Stimulated activated effector memory CD8-positive, alpha-beta T cell treated with anti-CD3 and anti-CD28 coated beads, Interleukin-12 subunit alpha, Interleukin-12 subunit beta, amount 100 ng/mL, for 72 hours (primary cell): ENCODE measurements around the gene ROR1.

ENCODE experiments used
- ATAC-seq: fragments of 150-1000 bp; cut with Tn5 transposase; 2 replicates; pipeline ENCODE4 v1.10.0; 2021
- DNase-seq, 2 donors: peaks; one replicate each; pipeline ENCODE4 v3.0.0; 2021 to 2022; ENCODE audit warnings: low spot score in 2 of 2
- H3K27ac Mint-ChIP-seq: one replicate; pipeline ENCODE4 v1.8.0; 2022; ENCODE audit warnings: mild to moderate bottlenecking, mixed read lengths
- H3K36me3 Mint-ChIP-seq: one replicate; pipeline ENCODE4 v1.8.0; 2022; ENCODE audit warnings: mild to moderate bottlenecking, mixed read lengths
- H3K4me1 Mint-ChIP-seq: one replicate; pipeline ENCODE4 v1.8.0; 2022; ENCODE audit warnings: mixed read lengths
- H3K4me3 Mint-ChIP-seq: one replicate; pipeline ENCODE4 v1.8.0; 2022; ENCODE audit warnings: mild to moderate bottlenecking, mixed read lengths
- H3K9me3 Mint-ChIP-seq: one replicate; pipeline ENCODE4 v1.8.0; 2022; ENCODE audit warnings: mixed read lengths

Gene ROR1

GRCh38 chr1:64173336-64173940, 399.6 kb downstream of the ROR1 start:
- DNase-seq, result no peak
- Mint-ChIP-seq H3K9me3 (no peaks in the 10 kb centered on the region), H3K4me3 (no peak overlapping the region), H3K27ac (no peak overlapping the region), H3K36me3 (no peaks in the 10 kb centered on the region), H3K4me1 (no peaks in the 10 kb centered on the region)
- no peak for ATAC-seq

- Mint-ChIP-seq H3K4me3 (no peak overlapping the region), H3K9me3 (no peaks in the 10 kb centered on the region), H3K36me3 (no peaks in the 10 kb centered on the region), H3K4me1 (no peaks in the 10 kb centered on the region), H3K27ac (no peak overlapping the region)
- ATAC-seq (no peak), DNase-seq (no peak)
Measured at GRCh38 chr1:64175639-64176038, 401.8 kb downstream of the ROR1 start.

- Mint-ChIP-seq H3K9me3 (no peaks in the 10 kb centered on the region), H3K36me3 (no peaks in the 10 kb centered on the region), H3K4me3 (no peak overlapping the region), H3K4me1 (no peaks in the 10 kb centered on the region), H3K27ac (peak overlapping the region; percentile 15)
- DNase-seq (no peak), ATAC-seq (no peak)
Measured at GRCh38 chr1:64176659-64177058, 402.8 kb downstream of the ROR1 start.

GRCh38 chr1:64179588-64179987, 405.8 kb downstream of the ROR1 start:
- no peak overlapping the region for H3K4me3 Mint-ChIP-seq
- no peak overlapping the region for H3K27ac Mint-ChIP-seq
- DNase-seq (no peak), ATAC-seq (no peak)
- H3K9me3 Mint-ChIP-seq, result no peaks in the 10 kb centered on the region
- H3K36me3 Mint-ChIP-seq, result no peaks in the 10 kb centered on the region
- H3K4me1 Mint-ChIP-seq, result no peaks in the 10 kb centered on the region

DNA sequence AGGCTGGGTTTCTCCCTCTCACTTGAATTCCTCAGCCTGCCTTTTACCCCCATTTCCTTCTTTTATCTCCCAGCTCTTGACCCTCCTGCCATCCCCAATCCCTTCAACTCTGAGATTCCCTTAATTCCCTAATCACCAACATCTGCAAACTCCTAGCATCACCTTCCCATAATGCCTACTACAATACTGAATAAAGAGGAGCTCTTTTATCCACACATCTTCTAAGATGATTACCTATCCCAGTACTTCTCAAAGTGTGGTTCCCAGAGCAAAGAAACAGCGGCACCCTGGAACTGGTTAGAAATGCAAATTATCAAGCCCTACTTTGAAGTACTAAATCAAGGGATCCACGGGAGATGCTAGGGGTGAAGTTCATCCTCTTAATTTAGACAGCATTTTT, 408.4 kb downstream of the ROR1 start:
- ATAC-seq, result no peak
- H3K9me3 Mint-ChIP-seq, result no peaks in the 10 kb centered on the region

GRCh38 chr1:64183395-64184002, 409.7 kb downstream of the ROR1 start:
- Mint-ChIP-seq H3K27ac (no peak overlapping the region), H3K36me3 (no peaks in the 10 kb centered on the region)
- no peak for DNase-seq

More for the DNA sequence above, 408.4 kb downstream of the ROR1 start:
- H3K36me3 Mint-ChIP-seq, result no peaks in the 10 kb centered on the region
- no peak for DNase-seq
- no peak overlapping the region for H3K4me3 Mint-ChIP-seq
- H3K27ac Mint-ChIP-seq, result no peak overlapping the region
- no peaks in the 10 kb centered on the region for H3K4me1 Mint-ChIP-seq

DNA sequence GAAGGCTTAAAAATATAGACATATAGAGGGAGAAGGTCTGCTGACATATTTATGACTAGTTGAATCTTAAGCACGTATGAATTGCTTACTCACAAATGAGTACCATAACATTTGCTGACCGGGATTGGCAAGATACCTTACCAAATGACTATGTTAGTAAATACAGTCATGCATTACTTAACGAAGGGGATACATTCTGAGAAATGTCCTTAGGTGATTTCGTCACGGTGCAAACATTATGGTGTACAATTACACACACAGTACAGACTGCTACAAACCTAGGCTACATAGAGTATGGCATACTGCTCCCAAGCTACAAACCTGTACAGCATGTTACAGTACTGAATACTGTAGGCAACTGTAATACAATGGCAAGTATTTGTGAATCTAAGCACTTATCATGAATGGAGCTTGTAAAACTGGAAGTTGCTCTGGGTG, 410.2 kb downstream of the ROR1 start:
- H3K9me3 Mint-ChIP-seq, result no peaks in the 10 kb centered on the region
- H3K27ac Mint-ChIP-seq, result no peak overlapping the region
- no peak overlapping the region for H3K4me3 Mint-ChIP-seq
- no peaks in the 10 kb centered on the region for H3K36me3 Mint-ChIP-seq
- ATAC-seq, result no peak
- DNase-seq, result no peak
- H3K4me1 Mint-ChIP-seq, result no peaks in the 10 kb centered on the region

More at GRCh38 chr1:64183395-64184002, 409.7 kb downstream of the ROR1 start:
- no peak for ATAC-seq
- no peaks in the 10 kb centered on the region for H3K4me1 Mint-ChIP-seq
- no peak overlapping the region for H3K4me3 Mint-ChIP-seq
- no peaks in the 10 kb centered on the region for H3K9me3 Mint-ChIP-seq

- H3K27ac Mint-ChIP-seq, result no peak overlapping the region
- H3K4me3 Mint-ChIP-seq, result no peak overlapping the region
- H3K4me1 Mint-ChIP-seq, result no peaks in the 10 kb centered on the region
- ATAC-seq (no peak), DNase-seq (no peak)
- no peaks in the 10 kb centered on the region for H3K9me3 Mint-ChIP-seq
- H3K36me3 Mint-ChIP-seq, result no peaks in the 10 kb centered on the region
Measured at GRCh38 chr1:64186138-64186897, 412.5 kb downstream of the ROR1 start.

- Mint-ChIP-seq H3K36me3 (no peaks in the 10 kb centered on the region), H3K4me3 (no peak overlapping the region), H3K9me3 (no peaks in the 10 kb centered on the region), H3K27ac (no peak overlapping the region), H3K4me1 (no peaks in the 10 kb centered on the region)
- peak; percentile 6 for ATAC-seq
- DNase-seq, result no peak
Measured at GRCh38 chr1:64186898-64187280, 413.1 kb downstream of the ROR1 start.

- Mint-ChIP-seq H3K4me3 (no peak overlapping the region), H3K9me3 (no peaks in the 10 kb centered on the region), H3K36me3 (no peaks in the 10 kb centered on the region)
Measured at GRCh38 chr1:64187646-64188045, 413.8 kb downstream of the ROR1 start.

GRCh38 chr1:64192290-64192689, 418.5 kb downstream of the ROR1 start:
- Mint-ChIP-seq H3K4me3 (no peak overlapping the region), H3K4me1 (no peaks in the 10 kb centered on the region), H3K36me3 (no peaks in the 10 kb centered on the region), H3K9me3 (no peaks in the 10 kb centered on the region), H3K27ac (no peak overlapping the region)
- DNase-seq (no peak), ATAC-seq (no peak)

More at GRCh38 chr1:64187646-64188045, 413.8 kb downstream of the ROR1 start:
- Mint-ChIP-seq H3K27ac (no peak overlapping the region), H3K4me1 (no peaks in the 10 kb centered on the region)
- ATAC-seq, result no peak
- DNase-seq, result no peak

GRCh38 chr1:64194168-64195080, 420.6 kb downstream of the ROR1 start:
- H3K4me1 Mint-ChIP-seq, result no peaks in the 10 kb centered on the region
- H3K27ac Mint-ChIP-seq, result no peak overlapping the region
- H3K4me3 Mint-ChIP-seq, result no peak overlapping the region
- DNase-seq, result no peak
- peaks cover 4% of the 10 kb centered on the region for H3K9me3 Mint-ChIP-seq
- ATAC-seq, result no peak
- no peaks in the 10 kb centered on the region for H3K36me3 Mint-ChIP-seq

- Mint-ChIP-seq H3K4me1 (no peaks in the 10 kb centered on the region), H3K9me3 (peaks cover 4% of the 10 kb centered on the region)
Measured at GRCh38 chr1:64195081-64195395, 421.2 kb downstream of the ROR1 start.

GRCh38 chr1:64196074-64196870, 422.5 kb downstream of the ROR1 start:
- Mint-ChIP-seq H3K36me3 (no peaks in the 10 kb centered on the region), H3K9me3 (peaks cover 4% of the 10 kb centered on the region), H3K4me1 (no peaks in the 10 kb centered on the region), H3K4me3 (no peak overlapping the region), H3K27ac (no peak overlapping the region)
- DNase-seq (no peak), ATAC-seq (peak; percentile 33)

More at GRCh38 chr1:64195081-64195395, 421.2 kb downstream of the ROR1 start:
- DNase-seq, result no peak
- Mint-ChIP-seq H3K36me3 (no peaks in the 10 kb centered on the region), H3K27ac (no peak overlapping the region), H3K4me3 (no peak overlapping the region)
- no peak for ATAC-seq
